NB4 (cell line): ENCODE results near the gene BCL11B.

ENCODE experiments used
- TF ChIP-seq, protein P1 (sequence below): IDR thresholded peaks from one replicate; pipeline ENCODE4 v1.5.1; 2012; ENCODE audit warnings: low read depth, low read length
- TF ChIP-seq, protein P2 (sequence below): IDR thresholded peaks from 2 replicates; pipeline ENCODE4 v1.6.1; 2011; ENCODE audit warnings: low read depth, low read length

DNA sequence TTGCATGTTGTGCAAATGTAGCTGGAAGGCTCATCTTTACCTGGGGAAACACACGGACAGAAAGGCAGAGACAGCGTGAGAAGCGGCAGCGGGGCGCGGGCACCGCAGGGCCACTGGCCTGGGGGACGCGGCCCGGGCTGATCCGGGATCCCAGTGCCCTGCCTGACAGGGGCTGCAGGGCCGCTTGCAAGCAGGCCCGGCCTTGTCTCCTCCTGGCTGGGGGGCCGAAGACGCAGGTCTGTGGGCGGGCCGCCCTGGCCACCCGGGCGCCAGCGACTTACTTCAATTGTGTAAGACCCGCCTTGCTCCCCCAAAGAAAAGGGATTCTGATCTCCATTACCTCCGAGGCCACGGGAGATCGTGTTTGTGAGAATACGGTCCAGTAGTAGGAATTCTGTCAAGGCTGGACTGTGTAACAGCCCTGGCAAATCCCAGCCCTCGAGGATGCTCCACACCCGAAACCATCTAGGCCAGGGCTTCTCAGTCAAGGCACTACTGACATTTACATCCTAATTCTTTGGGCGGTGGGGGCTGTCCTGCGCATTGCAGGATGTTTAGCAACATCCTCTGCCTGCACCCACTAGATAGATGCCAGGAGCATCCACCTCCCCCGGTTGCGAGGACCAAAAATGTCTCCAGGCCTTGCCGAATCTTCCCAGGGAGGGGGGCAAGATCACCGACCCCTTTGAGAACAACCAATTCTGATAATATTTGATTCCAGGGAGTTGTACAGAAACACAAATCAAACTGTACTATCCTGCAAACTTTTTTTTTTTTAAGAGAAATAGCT lies 95.6 kb downstream of the BCL11B start:
- TF ChIP-seq, protein P1, sequence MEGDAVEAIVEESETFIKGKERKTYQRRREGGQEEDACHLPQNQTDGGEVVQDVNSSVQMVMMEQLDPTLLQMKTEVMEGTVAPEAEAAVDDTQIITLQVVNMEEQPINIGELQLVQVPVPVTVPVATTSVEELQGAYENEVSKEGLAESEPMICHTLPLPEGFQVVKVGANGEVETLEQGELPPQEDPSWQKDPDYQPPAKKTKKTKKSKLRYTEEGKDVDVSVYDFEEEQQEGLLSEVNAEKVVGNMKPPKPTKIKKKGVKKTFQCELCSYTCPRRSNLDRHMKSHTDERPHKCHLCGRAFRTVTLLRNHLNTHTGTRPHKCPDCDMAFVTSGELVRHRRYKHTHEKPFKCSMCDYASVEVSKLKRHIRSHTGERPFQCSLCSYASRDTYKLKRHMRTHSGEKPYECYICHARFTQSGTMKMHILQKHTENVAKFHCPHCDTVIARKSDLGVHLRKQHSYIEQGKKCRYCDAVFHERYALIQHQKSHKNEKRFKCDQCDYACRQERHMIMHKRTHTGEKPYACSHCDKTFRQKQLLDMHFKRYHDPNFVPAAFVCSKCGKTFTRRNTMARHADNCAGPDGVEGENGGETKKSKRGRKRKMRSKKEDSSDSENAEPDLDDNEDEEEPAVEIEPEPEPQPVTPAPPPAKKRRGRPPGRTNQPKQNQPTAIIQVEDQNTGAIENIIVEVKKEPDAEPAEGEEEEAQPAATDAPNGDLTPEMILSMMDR, result no peak
- TF ChIP-seq, protein P2, sequence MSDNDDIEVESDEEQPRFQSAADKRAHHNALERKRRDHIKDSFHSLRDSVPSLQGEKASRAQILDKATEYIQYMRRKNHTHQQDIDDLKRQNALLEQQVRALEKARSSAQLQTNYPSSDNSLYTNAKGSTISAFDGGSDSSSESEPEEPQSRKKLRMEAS, result no peak
